ENCODE results near the gene LY6G5C. TPM values are rescaled to one million over a fixed set of nuclear protein-coding genes. Genes with fewer than 3 reads are reported as not detected.
A peak's percentile ranks its signal among the peaks of the same experiment; 100 is the strongest.

Gene LY6G5C
- total and polyA plus RNA-seq, 9 of the 15 experiments (the other 6 are each of a cell fraction or from before 2014, with no cell fraction given), result 0.10 to 0.67 (median 0.46) TPM; not detected in 4

DNA sequence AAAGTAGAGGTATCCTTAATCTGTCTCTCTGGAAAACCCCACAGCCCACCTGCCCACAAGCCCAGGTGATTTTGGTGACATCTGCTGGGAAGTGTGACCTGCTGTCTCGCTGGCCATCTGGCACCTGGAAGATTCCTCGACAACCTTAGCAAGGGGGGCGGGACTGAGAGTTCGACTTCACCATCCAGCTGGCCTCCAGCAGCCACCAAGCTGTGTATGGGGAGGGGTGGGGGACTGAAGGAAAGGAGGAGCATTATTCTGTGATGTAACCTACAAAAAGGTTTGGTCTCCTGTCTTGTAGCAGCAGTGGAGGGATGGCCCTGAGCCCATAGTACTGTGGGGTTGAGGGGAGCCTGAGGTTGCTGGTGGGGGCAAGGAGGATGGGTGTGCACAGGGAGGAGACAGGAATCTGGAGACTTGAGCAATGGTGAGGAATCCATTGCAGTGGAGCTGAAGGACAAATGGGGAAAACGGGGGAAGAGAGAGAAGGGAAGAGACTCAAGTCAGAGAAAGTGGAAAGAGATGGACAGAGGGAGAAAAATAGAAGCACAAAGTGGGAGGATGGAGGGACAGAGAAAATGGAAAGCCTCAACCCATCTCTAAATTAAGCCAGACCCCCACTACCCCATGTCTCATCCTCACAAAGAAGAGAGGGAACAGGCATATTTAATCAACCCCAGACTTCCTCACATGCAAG is 29.8 kb upstream of the LY6G5C start:
- no peaks in the 10 kb centered on the region for H3K9me1 ChIP-seq (ENCODE audit: control insufficient read depth, insufficient read depth, low read length)
- ChIA-PET POLR2A (interaction anchor here (0.6 to 12.4 kb wide), 9 partner anchors 7 to 261 kb away, joined by 3 to 223 read pairs (median 4); partner anchors contain the start of genes ABHD16A, DDAH2, DXO and GPANK1), CTCF (ENCODE audit: low intra/inter-chr PET ratio) (no interaction called here)
- H2AFZ ChIP-seq (ENCODE audit: low read depth, low read length), result peak overlapping the region; percentile 58
- DNase-seq (ENCODE audit: extremely low read depth in 1 of 4, low spot score in 3 of 4) (no peak), ATAC-seq (peak; percentile 13), FAIRE-seq (no peak)
- no peaks in the 10 kb centered on the region for H3K36me3 ChIP-seq (ENCODE audit: control insufficient read depth, insufficient read depth, low read length)
- no peaks in the 10 kb centered on the region for H3K9me3 ChIP-seq (replicated peaks; ENCODE audit: control insufficient read depth, insufficient read depth, low read depth, low read length)
- H3K79me2 ChIP-seq (ENCODE audit: control insufficient read depth, insufficient read depth, low read length), result no peaks in the 10 kb centered on the region
- no peaks in the 10 kb centered on the region for H3K27me3 ChIP-seq (ENCODE audit: control insufficient read depth in 2 of 2, insufficient read depth in 2 of 2, low read length in 2 of 2)
- in situ Hi-C loops (cut with MboI) (no loop called here), intact Hi-C loops (cut with micrococcal nuclease) (no loop called here)
- peaks cover 35 to 49% of the 10 kb centered on the region in 2 experiments for H3K4me1 ChIP-seq (replicated peaks in 1 of 2; ENCODE audit: control insufficient read depth in 2 of 2, insufficient read depth in 2 of 2, low read length in 2 of 2)
- H3K4me3 ChIP-seq, result no peak overlapping the region
- H3K9ac ChIP-seq (ENCODE audit: insufficient read depth in 1 of 2, low read depth in 2 of 2, low read length in 2 of 2), result peak overlapping the region in 1 of 2 experiments; percentile 73; a peak in 1 of 4 replicates
- WGBS (ENCODE audit: insufficient coverage, low coverage, missing lambda C conversion rate), result 29% methylated on average over 5 of the region's 5 CpGs
- no peaks in the 10 kb centered on the region for H4K20me1 ChIP-seq (replicated peaks; ENCODE audit: control insufficient read depth, insufficient read depth, low read length)
- no peak overlapping the region for H3K27ac ChIP-seq (ENCODE audit: extremely low read depth, low read depth, low read length)
- peak overlapping the region; percentile 9; the same call in 1 of the 2 replicates for H3K4me2 ChIP-seq (ENCODE audit: insufficient read depth, low read length)
- BruUV-seq (replicated peaks), result no TSS peak
- TF ChIP-seq ZNF830 (CRISPR knock-in tag; IDR thresholded peaks at IDR 0.05), result no peak
- TF ChIP-seq, protein P1, sequence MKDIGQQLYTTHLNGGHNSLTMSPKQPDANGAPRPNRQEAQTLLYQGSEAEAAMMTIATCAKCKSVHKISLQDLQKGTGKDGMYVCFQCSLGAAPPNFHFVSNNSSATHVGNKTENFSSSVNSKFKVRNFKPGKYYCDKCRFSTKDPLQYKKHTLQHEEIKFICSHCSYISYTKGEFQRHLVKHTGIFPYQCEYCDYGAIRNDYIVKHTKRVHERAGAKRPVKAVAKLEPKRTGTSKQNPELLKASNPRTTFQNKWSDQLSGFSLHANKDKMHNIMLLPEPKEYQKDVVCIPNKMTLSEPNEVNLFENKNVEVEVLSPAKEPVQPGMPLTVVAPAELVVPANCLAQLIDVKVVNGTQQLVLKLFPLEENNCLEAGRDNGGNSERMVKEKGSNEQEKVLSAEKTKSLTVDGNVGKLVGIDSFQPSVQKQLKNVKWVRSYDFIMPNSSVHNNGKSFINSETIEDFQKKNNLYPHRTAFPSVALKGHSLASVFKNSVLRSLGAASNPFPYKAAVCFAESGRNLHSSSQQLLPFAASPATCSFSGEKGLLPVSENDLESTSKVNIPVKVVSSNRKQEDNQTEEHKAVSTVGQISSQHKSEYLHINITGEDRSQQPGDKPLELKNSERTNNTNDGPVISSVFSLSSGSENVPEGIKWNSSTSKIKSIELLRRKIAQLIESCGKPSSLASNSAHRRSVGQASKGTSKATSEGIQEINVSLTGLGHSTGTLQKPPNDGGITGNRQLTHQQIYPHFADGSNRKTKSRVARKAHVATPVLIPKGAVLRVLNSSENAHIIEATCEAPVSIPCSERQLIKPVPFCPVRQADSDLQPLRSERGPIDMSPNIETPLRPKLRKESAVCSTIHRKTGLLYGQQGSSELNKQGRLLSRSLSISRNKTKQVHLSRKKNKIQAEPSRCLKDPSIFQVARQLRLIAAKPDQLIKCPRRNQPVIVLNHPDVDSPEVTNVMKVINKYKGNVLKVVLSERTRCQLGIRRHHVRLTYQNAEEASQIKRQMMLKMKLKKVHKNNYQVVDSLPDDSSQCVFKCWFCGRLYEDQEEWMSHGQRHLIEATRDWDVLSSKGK (CRISPR knock-in tag; IDR thresholded peaks at IDR 0.05), result no peak
- TF ChIP-seq, protein P2, sequence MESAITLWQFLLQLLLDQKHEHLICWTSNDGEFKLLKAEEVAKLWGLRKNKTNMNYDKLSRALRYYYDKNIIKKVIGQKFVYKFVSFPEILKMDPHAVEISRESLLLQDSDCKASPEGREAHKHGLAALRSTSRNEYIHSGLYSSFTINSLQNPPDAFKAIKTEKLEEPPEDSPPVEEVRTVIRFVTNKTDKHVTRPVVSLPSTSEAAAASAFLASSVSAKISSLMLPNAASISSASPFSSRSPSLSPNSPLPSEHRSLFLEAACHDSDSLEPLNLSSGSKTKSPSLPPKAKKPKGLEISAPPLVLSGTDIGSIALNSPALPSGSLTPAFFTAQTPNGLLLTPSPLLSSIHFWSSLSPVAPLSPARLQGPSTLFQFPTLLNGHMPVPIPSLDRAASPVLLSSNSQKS (CRISPR knock-in tag; IDR thresholded peaks at IDR 0.05), result no peak
- no peak for TF ChIP-seq KAT7 (CRISPR knock-in tag; IDR thresholded peaks at IDR 0.05; ENCODE audit: borderline replicate concordance)
- TF ChIP-seq XRCC5 (IDR thresholded peaks at IDR 0.05; ENCODE audit: low read depth, low read length), result no peak
- no peak for TF ChIP-seq ZSCAN32 (CRISPR knock-in tag; IDR thresholded peaks at IDR 0.05)
- TF ChIP-seq JUNB (CRISPR knock-in tag; conservative IDR thresholded peaks at IDR 0.05), result no peak
- TF ChIP-seq BMI1 (IDR thresholded peaks at IDR 0.05; ENCODE audit: low read length), result no peak
- TF ChIP-seq CBX5 (IDR thresholded peaks at IDR 0.05; ENCODE audit: borderline replicate concordance, low read depth), result no peak
- no peak for TF ChIP-seq NUFIP1 (IDR thresholded peaks at IDR 0.05; ENCODE audit: partially characterized antibody)
- no peak for TF ChIP-seq PTBP1 (IDR thresholded peaks at IDR 0.05; ENCODE audit: low read depth, low read length)
- TF ChIP-seq BRCA1 (IDR thresholded peaks at IDR 0.05), result no peak
- peak; percentile 82; the same call in 1 of the 2 replicates for TF ChIP-seq BRCA1 (CRISPR knock-in tag; IDR thresholded peaks at IDR 0.05)
- no peak for TF ChIP-seq MTF1 (CRISPR knock-in tag; IDR thresholded peaks at IDR 0.05; ENCODE audit: borderline replicate concordance)
- no peak for TF ChIP-seq BRD4 (IDR thresholded peaks at IDR 0.05)
- TF ChIP-seq DACH1 (IDR thresholded peaks at IDR 0.05; ENCODE audit: partially characterized antibody), result no peak
- peak; percentile 70; the same call in 1 of the 2 replicates for TF ChIP-seq ELF4 (CRISPR knock-in tag; IDR thresholded peaks at IDR 0.05)
- no peak for TF ChIP-seq HSF4 (CRISPR knock-in tag; IDR thresholded peaks at IDR 0.05; ENCODE audit: borderline replicate concordance)
